IPS DF 6.9 (cell line): ENCODE results near the gene TRMT2A.
A peak's percentile ranks its signal among the peaks of the same experiment; 100 is the strongest.

Source experiments
- DNase-seq: peaks from one replicate; pipeline ENCODE4 v3.0.0-alpha.2; 2013; ENCODE audit warnings: low read depth, low spot score
- H3K27ac ChIP-seq: one replicate; pipeline ENCODE4 v1.5.1; 2013; ENCODE audit warnings: low read length, control low read depth
- H3K27me3 ChIP-seq: 2 replicates; pipeline ENCODE4 v1.6.1; 2013; ENCODE audit warnings: mild to moderate bottlenecking, low read length; ENCODE audit not compliant: control insufficient read depth, insufficient read depth
- H3K36me3 ChIP-seq: 2 replicates; pipeline ENCODE4 v1.6.1; 2013; ENCODE audit warnings: low read length; ENCODE audit not compliant: control insufficient read depth, insufficient read depth
- H3K4me1 ChIP-seq: 2 replicates; pipeline ENCODE4 v1.6.1; 2013; ENCODE audit warnings: low read length; ENCODE audit not compliant: control insufficient read depth, insufficient read depth
- H3K4me3 ChIP-seq: 2 replicates; pipeline ENCODE4 v1.5.1; 2013; ENCODE audit warnings: mild to moderate bottlenecking, low read length
- H3K9me3 ChIP-seq: 2 replicates; pipeline ENCODE4 v1.6.1; 2013; ENCODE audit warnings: low read length, inconsistent platforms; ENCODE audit not compliant: control insufficient read depth, insufficient read depth
- WGBS: extraction: QIAGEN DNeasy Blood & Tissue Kit; methylation state at CpG from one replicate; pipeline ENCODE4 v1.1.7; 2013; ENCODE audit warnings: mixed read lengths, missing lambda C conversion rate; ENCODE audit not compliant: insufficient read length, insufficient coverage; 5-methylcytosine and 5-hydroxymethylcytosine counted together

The TRMT2A gene

GRCh38 chr22:20127318-20127868, 10.4 kb upstream of the TRMT2A start:
- no CpG with 5 or more reads among the region's 15 CpGs for WGBS
- DNase-seq: no peak
- no peaks in the 10 kb centered on the region for H3K9me3 ChIP-seq
- no peak overlapping the region for H3K27ac ChIP-seq
- H3K4me3 ChIP-seq: no peak overlapping the region
- no peaks in the 10 kb centered on the region for H3K27me3 ChIP-seq
- H3K4me1 ChIP-seq: peaks cover under 1% of the 10 kb centered on the region; the same call in 1 of the 2 replicates
- peaks cover 44% of the 10 kb centered on the region for H3K36me3 ChIP-seq

GRCh38 chr22:20126284-20127029, 9.4 kb upstream of the TRMT2A start:
- DNase-seq: no peak
- H3K4me3 ChIP-seq: no peak overlapping the region
- H3K27me3 ChIP-seq: no peaks in the 10 kb centered on the region
- H3K9me3 ChIP-seq: no peaks in the 10 kb centered on the region
- no peaks in the 10 kb centered on the region for H3K4me1 ChIP-seq
- WGBS: no CpG with 5 or more reads among the region's 19 CpGs
- H3K36me3 ChIP-seq: peaks cover 54% of the 10 kb centered on the region
- H3K27ac ChIP-seq: no peak overlapping the region

DNA sequence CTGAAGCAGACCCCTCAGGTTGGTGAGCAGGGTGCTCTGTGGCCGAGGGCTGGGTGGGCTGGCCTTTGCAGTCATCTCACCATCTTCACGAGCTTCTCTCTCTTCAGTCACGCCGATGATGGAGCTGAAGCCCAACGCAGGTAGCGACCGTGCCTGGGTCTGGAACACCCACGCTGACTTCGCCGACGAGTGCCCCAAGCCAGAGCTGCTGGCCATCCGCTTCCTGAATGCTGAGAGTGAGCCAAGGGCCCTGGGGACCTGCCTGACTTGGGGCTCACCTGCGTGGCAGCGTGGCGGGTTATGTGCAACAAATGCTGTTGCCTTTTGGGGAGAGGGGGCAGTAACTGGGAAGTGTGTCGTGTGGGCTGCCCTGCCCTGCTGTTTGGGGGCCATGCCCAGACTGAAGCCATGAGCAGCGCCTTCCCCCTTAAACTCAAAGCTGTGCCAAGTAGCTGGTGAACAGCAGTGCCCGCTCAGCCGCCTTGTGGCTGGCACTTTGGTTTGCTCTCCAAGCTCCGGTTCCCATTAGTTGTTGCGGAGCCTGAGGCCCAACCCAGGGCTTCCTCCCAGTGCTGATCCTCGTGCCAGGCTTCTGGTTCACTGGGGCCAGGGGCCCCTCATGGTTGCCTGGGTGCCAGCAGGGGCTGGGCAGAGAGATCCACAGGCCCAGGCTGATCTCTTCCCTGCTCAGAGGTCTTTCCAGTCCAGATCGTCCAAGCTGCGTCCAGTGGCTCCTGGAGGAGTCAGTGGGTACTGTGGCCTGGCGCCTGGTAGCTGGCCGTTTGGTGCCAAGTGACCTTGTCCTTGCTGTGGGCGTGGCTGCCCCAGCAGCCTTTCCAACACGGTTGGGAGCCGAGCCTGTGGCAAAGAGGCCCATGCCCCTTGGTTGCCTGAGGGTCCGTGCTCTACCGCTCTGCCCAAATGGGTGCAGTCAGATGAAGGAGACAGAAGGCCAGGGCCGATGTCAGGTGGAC, 8.5 kb upstream of the TRMT2A start:
- no CpG with 5 or more reads among the region's 32 CpGs for WGBS

DNA sequence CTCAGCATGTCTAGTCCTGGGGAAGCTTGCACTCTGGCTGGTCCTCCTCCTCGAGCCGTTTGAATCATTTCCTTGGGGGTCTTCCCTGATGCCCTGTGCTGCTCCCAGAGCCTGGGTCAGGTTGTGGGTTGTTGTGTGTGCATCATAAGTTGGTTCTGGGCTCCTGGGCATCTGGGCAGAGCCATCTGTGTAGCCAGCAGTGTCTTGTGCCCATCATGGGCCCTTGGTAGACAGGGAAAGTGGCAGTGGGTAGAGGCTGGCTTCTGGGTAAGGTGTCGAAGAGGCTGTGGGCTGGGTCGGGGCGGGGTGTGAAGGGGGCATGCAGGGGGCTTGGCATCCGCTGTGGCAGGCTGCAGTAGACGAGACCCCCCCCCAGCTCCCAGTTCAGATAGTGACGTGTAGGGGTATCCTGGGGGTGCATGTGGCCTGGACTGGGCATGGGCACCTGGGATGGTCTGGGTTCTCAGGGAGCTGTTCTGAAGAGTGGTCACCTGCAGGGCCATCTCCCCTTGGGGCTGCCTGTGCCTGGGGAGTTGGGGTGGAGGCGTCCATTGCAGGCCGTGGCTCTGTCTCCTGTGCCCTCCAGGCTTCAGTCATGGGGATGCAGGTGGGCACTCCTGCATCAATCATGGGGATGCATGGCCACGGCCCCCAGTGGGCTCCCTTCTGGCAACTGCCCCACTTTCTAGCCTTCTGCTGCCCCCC, 7.2 kb upstream of the TRMT2A start:
- Histone ChIP-seq H3K27ac (no peak overlapping the region), H3K4me1 (no peaks in the 10 kb centered on the region), H3K9me3 (no peaks in the 10 kb centered on the region), H3K27me3 (no peaks in the 10 kb centered on the region), H3K4me3 (no peak overlapping the region), H3K36me3 (peaks cover 69% of the 10 kb centered on the region)
- WGBS: no CpG with 5 or more reads among the region's 11 CpGs
- DNase-seq: no peak

More for the DNA sequence above, 8.5 kb upstream of the TRMT2A start:
- H3K4me3 ChIP-seq: no peak overlapping the region
- H3K9me3 ChIP-seq: no peaks in the 10 kb centered on the region
- H3K27me3 ChIP-seq: no peaks in the 10 kb centered on the region
- H3K27ac ChIP-seq: no peak overlapping the region
- peaks cover 59% of the 10 kb centered on the region for H3K36me3 ChIP-seq
- no peak for DNase-seq
- no peaks in the 10 kb centered on the region for H3K4me1 ChIP-seq

- Histone ChIP-seq H3K9me3 (no peaks in the 10 kb centered on the region), H3K4me3 (no peak overlapping the region), H3K27me3 (no peaks in the 10 kb centered on the region), H3K36me3 (peaks cover 71% of the 10 kb centered on the region), H3K4me1 (no peaks in the 10 kb centered on the region), H3K27ac (no peak overlapping the region)
- DNase-seq: no peak
- WGBS: 100% methylated on average over 3 of the region's 13 CpGs
Measured at GRCh38 chr22:20123366-20124082, 6.5 kb upstream of the TRMT2A start.

- WGBS: no CpG with 5 or more reads among the region's 22 CpGs
- H3K9me3 ChIP-seq: no peaks in the 10 kb centered on the region
- H3K36me3 ChIP-seq: peaks cover 66% of the 10 kb centered on the region
- no peak for DNase-seq
- no peaks in the 10 kb centered on the region for H3K4me1 ChIP-seq
- no peaks in the 10 kb centered on the region for H3K27me3 ChIP-seq
- no peak overlapping the region for H3K4me3 ChIP-seq
- no peak overlapping the region for H3K27ac ChIP-seq
Measured at GRCh38 chr22:20121856-20122415, 4.9 kb upstream of the TRMT2A start.

GRCh38 chr22:20118300-20119020, 1.4 kb upstream of the TRMT2A start:
- DNase-seq: no peak
- peaks cover 53% of the 10 kb centered on the region for H3K36me3 ChIP-seq

GRCh38 chr22:20117633-20118299, 740 bp upstream of the TRMT2A start:
- H3K4me1 ChIP-seq: no peaks in the 10 kb centered on the region
- DNase-seq: no peak
- no peaks in the 10 kb centered on the region for H3K9me3 ChIP-seq
- no peak overlapping the region for H3K27ac ChIP-seq
- no CpG with 5 or more reads among the region's 66 CpGs for WGBS
- no peaks in the 10 kb centered on the region for H3K27me3 ChIP-seq
- peak overlapping the region; percentile 73 for H3K4me3 ChIP-seq
- peaks cover 52% of the 10 kb centered on the region for H3K36me3 ChIP-seq

More at GRCh38 chr22:20118300-20119020, 1.4 kb upstream of the TRMT2A start:
- Histone ChIP-seq H3K4me3 (peak overlapping the region; percentile 73; the same call in 1 of the 2 replicates), H3K9me3 (no peaks in the 10 kb centered on the region), H3K27me3 (no peaks in the 10 kb centered on the region), H3K4me1 (no peaks in the 10 kb centered on the region), H3K27ac (no peak overlapping the region)
- no CpG with 5 or more reads among the region's 8 CpGs for WGBS
